Testis (tissue), 3 donors: ENCODE results near the gene DRGX. TPM values are rescaled to one million over a fixed set of nuclear protein-coding genes. Genes with fewer than 3 reads are reported as not detected.

ENCODE experiments used
- DNase-seq: peaks from one replicate; pipeline ENCODE4 v3.0.0-alpha.2; 2019
- H3K27ac ChIP-seq, 2 donors: fragments of 200-600 bp; sonication (generic); one replicate each; pipeline ENCODE4 v1.5.1; 2019
- H3K27me3 ChIP-seq: fragments of 200-600 bp; sonication (generic); one replicate; pipeline ENCODE4 v1.5.1; 2019
- H3K36me3 ChIP-seq: fragments of 200-600 bp; sonication (generic); one replicate; pipeline ENCODE4 v1.5.1; 2017; ENCODE audit warnings: low read depth; ENCODE audit errors: missing control alignments
- H3K4me1 ChIP-seq: fragments of 200-600 bp; sonication (generic); one replicate; pipeline ENCODE4 v1.5.1; 2019
- H3K4me3 ChIP-seq, 2 donors: fragments of 200-600 bp; sonication (generic); one replicate each; pipeline ENCODE4 v1.5.1; 2017 to 2019
- H3K9me3 ChIP-seq: fragments of 200-600 bp; sonication (generic); one replicate; pipeline ENCODE4 v1.5.1; 2017
- POLR2A ChIP-seq: fragments of 450-650 bp; IDR thresholded peaks from one replicate; pipeline ENCODE4 v1.6.1; 2017; ENCODE audit warnings: antibody characterized with exemption, mild to moderate bottlenecking, moderate library complexity
- WGBS, 2 donors: methylation state at CpG; one replicate each; pipeline ENCODE4 v1.1.5; 2018; 5-methylcytosine and 5-hydroxymethylcytosine counted together
- intact Hi-C: fragments of 100-400 bp; cut with DNase I; formaldehyde crosslinking; loops from one replicate; pipeline ENCODE4 v1.15.1; 2023; ENCODE audit warnings: low total_unique reads
- polyA plus RNA-seq: library from polyadenylated mRNA; stranded (reverse); fragments of 350-450 nt; fragmentation: Illumina TruSeq; extraction: RNeasy Lipid Tissue Mini Kit (QIAGEN cat#74804); gene quantifications from one replicate; pipeline ENCODE4 v1.2.3, GENCODE V29; 2014; ENCODE audit warnings: low read depth, low replicate concordance; ENCODE audit not compliant: insufficient read depth
- total RNA-seq, 2 donors: library from RNA; depleted of rRNA; stranded (reverse); fragments of >200 nt; gene quantifications; one replicate each; pipeline ENCODE4 v1.2.3, GENCODE V29; 2016
- TF ChIP-seq, protein P1 (sequence below), 3 experiments: fragments of 450-650 bp in 2 of 3; fragments of 200-600 bp in 1 of 3; sonication (generic) in 1 of 3; IDR thresholded peaks; one replicate each; pipeline ENCODE4 v1.5.1; 2016 to 2019; ENCODE audit warnings: antibody characterized with exemption in 3 of 3, mild to moderate bottlenecking in 2 of 3, moderate library complexity in 1 of 3

DRGX gene
- total and polyA plus RNA-seq, 3 donors from 2014 or later: 0.33 TPM; not detected in 2

DNA sequence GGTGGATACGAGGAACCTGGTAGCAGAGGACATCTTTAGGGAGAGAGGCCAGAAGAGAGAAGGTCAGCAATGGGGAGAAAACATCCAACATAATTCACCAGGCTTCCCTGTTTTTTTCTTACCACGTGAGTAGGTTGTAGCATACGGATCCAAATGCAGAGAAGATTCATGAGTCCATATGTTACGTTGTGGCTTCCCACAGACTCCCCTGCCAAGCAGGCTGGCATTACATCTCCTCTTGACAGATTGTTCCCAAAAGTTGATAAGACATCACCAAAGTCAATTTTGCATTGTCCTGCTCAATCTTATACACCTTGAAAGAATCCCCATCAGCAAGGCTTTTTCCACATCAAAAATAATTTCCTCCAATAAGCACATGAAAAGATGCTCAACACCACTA lies 39.7 kb downstream of the DRGX start:
- Histone ChIP-seq H3K4me3 (no peak overlapping the region), H3K27me3 (no peaks in the 10 kb centered on the region), H3K4me1 (peaks cover 8% of the 10 kb centered on the region), H3K36me3 (no peaks in the 10 kb centered on the region), H3K9me3 (no peaks in the 10 kb centered on the region), H3K27ac (no peak overlapping the region)
- 83 to 90% methylated on average over 4 of the region's 4 CpGs for WGBS, 2 donors
- TF ChIP-seq, protein P1, sequence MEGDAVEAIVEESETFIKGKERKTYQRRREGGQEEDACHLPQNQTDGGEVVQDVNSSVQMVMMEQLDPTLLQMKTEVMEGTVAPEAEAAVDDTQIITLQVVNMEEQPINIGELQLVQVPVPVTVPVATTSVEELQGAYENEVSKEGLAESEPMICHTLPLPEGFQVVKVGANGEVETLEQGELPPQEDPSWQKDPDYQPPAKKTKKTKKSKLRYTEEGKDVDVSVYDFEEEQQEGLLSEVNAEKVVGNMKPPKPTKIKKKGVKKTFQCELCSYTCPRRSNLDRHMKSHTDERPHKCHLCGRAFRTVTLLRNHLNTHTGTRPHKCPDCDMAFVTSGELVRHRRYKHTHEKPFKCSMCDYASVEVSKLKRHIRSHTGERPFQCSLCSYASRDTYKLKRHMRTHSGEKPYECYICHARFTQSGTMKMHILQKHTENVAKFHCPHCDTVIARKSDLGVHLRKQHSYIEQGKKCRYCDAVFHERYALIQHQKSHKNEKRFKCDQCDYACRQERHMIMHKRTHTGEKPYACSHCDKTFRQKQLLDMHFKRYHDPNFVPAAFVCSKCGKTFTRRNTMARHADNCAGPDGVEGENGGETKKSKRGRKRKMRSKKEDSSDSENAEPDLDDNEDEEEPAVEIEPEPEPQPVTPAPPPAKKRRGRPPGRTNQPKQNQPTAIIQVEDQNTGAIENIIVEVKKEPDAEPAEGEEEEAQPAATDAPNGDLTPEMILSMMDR (IDR thresholded peaks at IDR 0.05): no peak
- TF ChIP-seq POLR2A: no peak
- intact Hi-C loops: no loop called here
- no peak for DNase-seq

DNA sequence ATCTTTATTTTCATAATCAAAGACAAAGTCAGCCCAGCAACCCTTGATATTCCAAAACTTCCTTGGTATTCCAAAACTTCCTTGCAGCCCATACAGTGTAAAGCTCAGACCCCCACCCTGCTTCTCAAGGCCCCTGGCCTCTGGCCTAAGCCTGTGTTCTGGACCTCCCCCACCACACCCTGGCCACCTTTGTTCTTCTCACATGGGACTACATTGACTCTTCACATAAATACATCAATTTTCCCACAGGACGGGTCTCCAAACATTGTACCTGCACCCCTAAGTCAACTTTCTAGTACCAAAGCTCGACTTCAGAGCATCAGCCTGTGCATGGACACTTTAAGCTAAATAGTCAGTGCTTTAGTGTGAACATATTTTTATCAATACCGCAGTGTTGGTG lies 40.7 kb downstream of the DRGX start:
- Histone ChIP-seq H3K27ac (no peak overlapping the region), H3K9me3 (no peaks in the 10 kb centered on the region), H3K36me3 (no peaks in the 10 kb centered on the region), H3K4me1 (peaks cover under 1% of the 10 kb centered on the region), H3K27me3 (no peaks in the 10 kb centered on the region), H3K4me3 (no peak overlapping the region)
- intact Hi-C loops: no loop called here
- WGBS, 2 donors: 87 to 90% methylated on average over 3 of the region's 3 CpGs
- DNase-seq: no peak
- TF ChIP-seq POLR2A: no peak
- TF ChIP-seq, protein P1 (IDR thresholded peaks at IDR 0.05): no peak

DNA sequence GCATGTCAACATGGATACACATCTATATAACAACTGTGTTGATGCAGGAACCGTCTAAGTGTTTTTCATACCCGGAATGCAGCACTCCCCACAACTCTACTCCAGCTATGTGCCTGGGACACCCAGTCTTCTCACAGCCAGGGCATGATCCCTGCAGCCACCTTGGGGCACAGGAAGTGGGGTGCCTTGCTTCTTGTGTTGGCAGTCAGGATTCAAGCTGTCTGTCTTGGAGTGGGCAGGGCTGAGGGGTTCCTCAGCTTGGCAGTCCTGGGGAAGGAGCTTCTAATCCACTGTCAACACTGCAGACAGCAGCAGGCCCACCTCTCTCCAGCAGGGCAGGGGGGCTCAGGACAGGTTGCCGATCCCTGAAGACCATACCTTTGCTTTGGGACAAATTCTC lies 41.3 kb downstream of the DRGX start:
- intact Hi-C loops: no loop called here
- Histone ChIP-seq H3K4me3 (no peak overlapping the region), H3K36me3 (no peaks in the 10 kb centered on the region), H3K27ac (no peak overlapping the region), H3K4me1 (no peaks in the 10 kb centered on the region), H3K27me3 (no peaks in the 10 kb centered on the region), H3K9me3 (no peaks in the 10 kb centered on the region)
- no peak for DNase-seq
- 84 to 86% methylated on average over 3 of the region's 3 CpGs for WGBS, 2 donors
- no peak for TF ChIP-seq POLR2A
- TF ChIP-seq, protein P1 (IDR thresholded peaks at IDR 0.05): no peak

DNA sequence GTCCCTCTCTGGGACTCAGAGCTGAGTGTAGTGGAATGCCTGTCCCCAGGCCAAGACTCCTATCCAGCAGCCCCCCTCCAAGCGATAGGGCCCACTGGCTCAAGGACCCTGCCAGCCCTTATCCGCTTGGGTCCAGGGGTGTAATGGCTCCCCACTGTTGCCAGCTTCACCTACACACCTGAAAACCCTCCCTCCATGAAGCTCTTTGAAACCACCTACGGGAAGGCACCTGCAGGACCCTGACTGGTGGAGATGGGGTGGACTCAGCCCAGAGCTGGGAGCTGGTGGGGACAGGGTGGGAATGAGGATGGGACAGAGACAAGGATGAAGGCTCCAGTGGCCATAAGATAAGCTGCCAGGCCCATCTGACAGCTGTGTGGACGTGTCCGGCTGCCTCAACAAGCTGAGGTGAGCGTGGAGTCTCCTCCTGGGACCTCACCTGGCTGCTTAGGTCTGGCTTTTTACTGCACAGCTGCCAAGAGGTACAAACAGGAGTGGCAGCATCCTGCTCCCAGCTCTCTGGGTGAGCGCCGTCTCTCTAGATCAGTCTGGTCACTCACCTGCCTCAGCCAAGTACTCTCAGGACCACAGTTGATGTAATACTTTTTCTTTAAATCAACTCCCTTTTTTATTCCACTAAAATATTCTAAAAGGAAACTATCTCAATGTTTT lies 41.9 kb downstream of the DRGX start:
- no peaks in the 10 kb centered on the region for H3K9me3 ChIP-seq
- H3K4me1 ChIP-seq: no peaks in the 10 kb centered on the region
- intact Hi-C loops: no loop called here
- H3K27me3 ChIP-seq: no peaks in the 10 kb centered on the region
- TF ChIP-seq POLR2A: no peak
- TF ChIP-seq, protein P1 (IDR thresholded peaks at IDR 0.05): no peak
- WGBS, 2 donors: 91 to 93% methylated on average over 8 of the region's 8 CpGs
- H3K4me3 ChIP-seq: no peak overlapping the region
- DNase-seq: no peak
- no peaks in the 10 kb centered on the region for H3K36me3 ChIP-seq
- H3K27ac ChIP-seq: no peak overlapping the region
